Upper lobe of left lung (tissue), 6 donors: ENCODE data around the gene VSIG10L. TPM values are rescaled to one million over a fixed set of nuclear protein-coding genes. Genes with fewer than 3 reads are reported as not detected.

Experiments
- ATAC-seq, 2 donors: fragments of 200-7000 bp; cut with Tn5 transposase; one replicate each; pipeline ENCODE4 v1.9.1; 2022; ENCODE audit warnings: mild to moderate bottlenecking in 2 of 2, moderate library complexity in 2 of 2; ENCODE audit not compliant: low FRiP score in 2 of 2
- DNase-seq, 2 donors: peaks; one replicate each; pipeline ENCODE4 v3.0.0-alpha.2; 2019 to 2020
- H3K27ac ChIP-seq, 4 donors: fragments of 200-600 bp; sonication (generic); one replicate each; pipeline ENCODE4 v1.5.1; 2016 to 2019
- H3K27me3 ChIP-seq, 4 donors: fragments of 200-600 bp; sonication (generic); one replicate each; pipeline ENCODE4 v1.5.1; 2017 to 2019
- H3K36me3 ChIP-seq, 4 donors: fragments of 200-600 bp; sonication (generic); one replicate each; pipeline ENCODE4 v1.5.1; 2016 to 2019
- H3K4me1 ChIP-seq, 4 donors: fragments of 200-600 bp; sonication (generic); one replicate each; pipeline ENCODE4 v1.5.1; 2018 to 2019
- H3K4me3 ChIP-seq, 4 donors: fragments of 200-600 bp; sonication (generic); one replicate each; pipeline ENCODE4 v1.5.1; 2017 to 2019; ENCODE audit warnings: mild to moderate bottlenecking in 2 of 4, moderate library complexity in 1 of 4
- H3K9me3 ChIP-seq, 4 donors: fragments of 200-600 bp; sonication (generic); one replicate each; pipeline ENCODE4 v1.5.1; 2018 to 2019
- CTCF ChIP-seq, 6 experiments: fragments of 450-650 bp in 4 of 6; fragments of 200-600 bp in 2 of 6; sonication (generic) in 2 of 6; IDR thresholded peaks; one replicate each; pipeline ENCODE4 v1.5.1; 2016 to 2019; ENCODE audit warnings: antibody characterized with exemption in 6 of 6
- EP300 ChIP-seq, 4 donors: sonication (generic); formaldehyde crosslinking; IDR thresholded peaks; one replicate each; pipeline ENCODE4 v1.5.1; 2017; ENCODE audit warnings: antibody characterized with exemption in 4 of 4, control low read depth in 2 of 4
- POLR2A ChIP-seq, 4 donors: fragments of 450-650 bp; IDR thresholded peaks; one replicate each; pipeline ENCODE4 v1.5.1; 2016 to 2017; ENCODE audit warnings: antibody characterized with exemption in 4 of 4, mild to moderate bottlenecking in 2 of 4
- POLR2AphosphoS5 ChIP-seq, 2 donors: sonication (generic); formaldehyde crosslinking; IDR thresholded peaks; one replicate each; pipeline ENCODE4 v1.5.1; 2017; ENCODE audit warnings: antibody characterized with exemption in 2 of 2
- WGBS, 2 donors: methylation state at CpG; one replicate each; pipeline ENCODE4 v1.1.5; 2017 to 2018; 5-methylcytosine and 5-hydroxymethylcytosine counted together
- total RNA-seq, 6 donors: library from RNA; depleted of rRNA in 4 of 6; stranded (reverse); fragments of >200 nt in 4 of 6; gene quantifications; one replicate each; pipeline versions ENCODE4 v1.1.0 to v1.2.1, GENCODE V29; 2016 to 2021
- donor health status: DM: no; HTN: no; CAD: no; lungs with moderate emphysema.
- donor health status: DM: no; HTN: yes; CAD: no; lungs with severe emphysema.

Gene VSIG10L
- total RNA-seq, 6 donors from 2014 or later, result 0.76 to 13.6 (median 2.8) TPM

DNA sequence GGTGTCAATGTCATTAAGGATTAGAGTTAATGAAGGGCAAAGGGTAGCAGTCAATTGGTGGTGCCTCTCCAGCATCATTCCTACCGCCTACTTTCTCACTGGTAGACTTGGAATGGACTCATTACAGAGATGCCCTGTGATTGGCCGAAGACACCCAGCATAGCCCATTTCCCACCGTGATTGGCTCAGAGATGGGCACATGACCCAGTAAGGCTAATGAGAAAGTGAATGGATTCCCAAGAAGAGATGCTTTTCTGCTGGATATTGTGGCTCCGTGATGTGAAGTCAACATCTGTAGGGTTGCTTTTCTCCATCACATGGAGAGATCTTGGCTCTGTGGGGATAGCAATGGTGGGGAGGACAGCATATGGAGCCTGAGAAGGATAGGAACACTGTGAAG is 11.6 kb downstream of the VSIG10L start:
- WGBS, 2 donors, result 95 to 96% methylated on average over 4 of the region's 4 CpGs
- Histone ChIP-seq H3K9me3 (peaks cover 0 to 5% (median 1%) of the 10 kb centered on the region in 4 donors), H3K27me3 (peaks cover 0 to 25% (median 11%) of the 10 kb centered on the region in 4 donors), H3K36me3 (no peaks in the 10 kb centered on the region), H3K27ac (no peak overlapping the region), H3K4me3 (no peak overlapping the region), H3K4me1 (peaks cover 7 to 16% (median 13%) of the 10 kb centered on the region in 4 donors)
- ATAC-seq, result no peak
- no peak for DNase-seq
- TF ChIP-seq EP300 (IDR thresholded peaks at IDR 0.05) (no peak), POLR2AphosphoS5 (IDR thresholded peaks at IDR 0.05) (no peak), CTCF (IDR thresholded peaks at IDR 0.05) (no peak), POLR2A (IDR thresholded peaks at IDR 0.05) (no peak)

- Histone ChIP-seq H3K4me3 (no peak overlapping the region), H3K36me3 (no peaks in the 10 kb centered on the region), H3K27me3 (peaks cover 0 to 25% (median 11%) of the 10 kb centered on the region in 4 donors), H3K4me1 (peaks cover 7 to 16% (median 13%) of the 10 kb centered on the region in 4 donors), H3K9me3 (peaks cover 0 to 5% (median 1%) of the 10 kb centered on the region in 4 donors), H3K27ac (no peak overlapping the region)
- TF ChIP-seq POLR2AphosphoS5 (IDR thresholded peaks at IDR 0.05), result no peak
- TF ChIP-seq CTCF (IDR thresholded peaks at IDR 0.05), result no peak
- TF ChIP-seq POLR2A (IDR thresholded peaks at IDR 0.05), result no peak
- TF ChIP-seq EP300 (IDR thresholded peaks at IDR 0.05), result no peak
- 85 to 90% methylated on average over 5 of the region's 5 CpGs for WGBS, 2 donors
- ATAC-seq (no peak), DNase-seq (no peak)
Observed at GRCh38 chr19:51329411-51329810, 12.5 kb downstream of the VSIG10L start.

GRCh38 chr19:51327066-51328001 is 14.6 kb downstream of the VSIG10L start:
- H3K27me3 ChIP-seq, result peaks cover 0 to 25% (median 11%) of the 10 kb centered on the region in 4 donors
- H3K36me3 ChIP-seq, result no peaks in the 10 kb centered on the region
- WGBS, 2 donors, result 8 to 16% methylated on average over 23 to 43 of the region's 75 CpGs
- peak overlapping the region in 3 of 4 donors; percentile 15 to 29 (median 20) for H3K4me3 ChIP-seq
- TF ChIP-seq CTCF (IDR thresholded peaks at IDR 0.05), result no peak
- no peak for TF ChIP-seq POLR2AphosphoS5 (IDR thresholded peaks at IDR 0.05)
- peak in 1 of 4 donors; percentile 8 for TF ChIP-seq POLR2A (IDR thresholded peaks at IDR 0.05)
- no peak for TF ChIP-seq EP300 (IDR thresholded peaks at IDR 0.05)
- DNase-seq (peak; percentile 41 to 89), ATAC-seq (peak in 1 of 2 donors; percentile 75)
- peaks cover 7 to 16% (median 13%) of the 10 kb centered on the region in 4 donors for H3K4me1 ChIP-seq
- H3K27ac ChIP-seq, result no peak overlapping the region
- peaks cover 0 to 5% (median 1%) of the 10 kb centered on the region in 4 donors for H3K9me3 ChIP-seq

DNA sequence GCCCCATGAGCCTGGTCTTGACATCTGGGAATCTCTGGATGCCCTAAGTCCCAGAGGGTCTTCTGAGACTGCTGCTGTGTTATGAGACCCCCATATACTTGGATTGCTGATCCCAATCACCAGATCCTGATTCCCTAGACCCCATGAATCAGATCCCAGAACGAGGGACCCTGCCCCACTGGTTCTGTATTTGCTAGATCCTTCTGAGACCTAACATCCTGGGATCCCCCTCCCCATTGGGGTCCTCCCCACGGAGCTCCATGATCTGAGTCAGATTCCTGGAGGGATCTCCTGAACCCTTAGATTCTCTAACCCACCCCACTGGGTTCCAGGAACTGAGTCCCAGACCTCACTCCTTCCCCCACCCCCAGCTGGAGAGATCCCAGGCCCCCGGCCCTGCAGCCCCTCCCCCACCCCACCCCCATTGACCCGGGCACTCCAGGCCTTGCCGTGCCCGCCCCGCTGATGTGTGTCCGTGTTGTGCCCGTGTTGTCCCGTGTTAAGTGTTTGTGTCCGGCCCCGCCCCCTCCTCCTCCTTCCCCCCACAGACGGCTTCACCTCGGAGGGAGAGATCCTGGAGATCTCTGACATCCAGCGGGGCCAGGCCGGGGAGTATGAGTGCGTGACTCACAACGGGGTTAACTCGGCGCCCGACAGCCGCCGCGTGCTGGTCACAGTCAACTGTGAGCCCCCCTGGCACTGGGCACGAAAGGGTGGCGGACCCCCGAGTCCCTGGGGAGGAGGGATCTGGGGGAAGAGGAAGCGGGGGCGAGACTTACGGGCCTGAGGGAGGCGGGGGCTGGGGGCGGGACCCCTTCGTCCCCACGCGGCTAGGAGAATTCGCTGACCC is 15.5 kb downstream of the VSIG10L start:
- H3K27ac ChIP-seq, result no peak overlapping the region
- peaks cover 0 to 25% (median 11%) of the 10 kb centered on the region in 4 donors for H3K27me3 ChIP-seq
- ATAC-seq (no peak), DNase-seq (no peak)
- H3K4me3 ChIP-seq, result no peak overlapping the region
- TF ChIP-seq POLR2A (IDR thresholded peaks at IDR 0.05) (no peak), POLR2AphosphoS5 (IDR thresholded peaks at IDR 0.05) (no peak), CTCF (IDR thresholded peaks at IDR 0.05) (no peak), EP300 (IDR thresholded peaks at IDR 0.05) (no peak)
- peaks cover 7 to 16% (median 13%) of the 10 kb centered on the region in 4 donors for H3K4me1 ChIP-seq
- peaks cover 0 to 5% (median 1%) of the 10 kb centered on the region in 4 donors for H3K9me3 ChIP-seq
- WGBS, 2 donors, result 21 to 24% methylated on average over 17 to 36 of the region's 36 CpGs
- H3K36me3 ChIP-seq, result no peaks in the 10 kb centered on the region
